Keratinocyte (primary cell): Measurements from ENCODE around the gene ALB. TPM values are rescaled to one million over a fixed set of nuclear protein-coding genes. Genes with fewer than 3 reads are reported as not detected.

ENCODE experiments used
- DNase-seq: peaks from one replicate; pipeline ENCODE4 v3.0.0-alpha.2; 2011; ENCODE audit warnings: low read depth, missing footprints, low spot score
- FAIRE-seq: peaks from 2 replicates; lab custom pipeline; 2011; peaks lifted over from hg19 to GRCh38; lab: Jason Lieb, UNC
- H2AFZ ChIP-seq: 2 replicates; pipeline ENCODE4 v1.6.0; 2012; ENCODE audit warnings: low read length, control low read depth, inconsistent platforms; ENCODE audit not compliant: control insufficient read depth
- H3K27ac ChIP-seq: 2 replicates; pipeline ENCODE4 v1.5.1; 2011; ENCODE audit warnings: low read length; ENCODE audit not compliant: control insufficient read depth, insufficient read depth
- H3K27me3 ChIP-seq: 3 replicates; pipeline ENCODE4 v1.6.0; 2011; ENCODE audit warnings: low read length; ENCODE audit not compliant: control insufficient read depth, insufficient read depth; ENCODE audit errors: extremely low read depth
- H3K36me3 ChIP-seq, 2 experiments: 2 replicates in 1 of 2; 3 replicates in 1 of 2; pipeline ENCODE4 v1.5.1; 2011; ENCODE audit warnings: low read length in 2 of 2, mild to moderate bottlenecking in 1 of 2; ENCODE audit not compliant: control insufficient read depth in 2 of 2, insufficient read depth in 2 of 2; ENCODE audit errors: extremely low read depth in 1 of 2
- H3K4me1 ChIP-seq: 3 replicates; pipeline ENCODE4 v1.5.1; 2011; ENCODE audit warnings: low read length; ENCODE audit not compliant: control insufficient read depth, insufficient read depth; ENCODE audit errors: extremely low read depth
- H3K4me2 ChIP-seq: 3 replicates; pipeline ENCODE4 v1.6.0; 2011; ENCODE audit warnings: low read depth, low read length; ENCODE audit not compliant: control insufficient read depth, insufficient read depth; ENCODE audit errors: extremely low read depth
- H3K4me3 ChIP-seq, 3 experiments: fragments of 200-600 bp in 1 of 3; sonication (generic) in 1 of 3; 2 replicates in 2 of 3; 3 replicates in 1 of 3; pipeline ENCODE4 v1.5.1; 2011 to 2016; ENCODE audit warnings: low read length in 3 of 3, mild to moderate bottlenecking in 3 of 3, control low read depth in 2 of 3, inconsistent platforms in 1 of 3, low read depth in 1 of 3, mixed read lengths in 1 of 3, mixed run types in 1 of 3, moderate library complexity in 1 of 3; ENCODE audit not compliant: control insufficient read depth in 2 of 3, insufficient read depth in 2 of 3; ENCODE audit errors: extremely low read depth in 1 of 3
- H3K79me2 ChIP-seq: 2 replicates; pipeline ENCODE4 v1.6.0; 2012; ENCODE audit warnings: low read length; ENCODE audit not compliant: control insufficient read depth, insufficient read depth
- H3K9ac ChIP-seq: 3 replicates; pipeline ENCODE4 v1.6.0; 2011; ENCODE audit warnings: low read length; ENCODE audit not compliant: control insufficient read depth, insufficient read depth; ENCODE audit errors: extremely low read depth
- H3K9me1 ChIP-seq: 3 replicates; pipeline ENCODE4 v1.6.0; 2011; ENCODE audit warnings: low read length; ENCODE audit not compliant: control insufficient read depth, insufficient read depth; ENCODE audit errors: extremely low read depth
- H3K9me3 ChIP-seq: 2 replicates; pipeline ENCODE4 v1.5.1; 2012; ENCODE audit warnings: low read depth, low read length; ENCODE audit not compliant: control insufficient read depth
- H4K20me1 ChIP-seq: 3 replicates; pipeline ENCODE4 v1.6.0; 2011; ENCODE audit warnings: low read length; ENCODE audit not compliant: control insufficient read depth, insufficient read depth; ENCODE audit errors: extremely low read depth
- CTCF ChIP-seq, 3 experiments: IDR thresholded peaks in 1 of 3; conservative IDR thresholded peaks in 1 of 3; optimal IDR thresholded peaks in 1 of 3; 2 replicates in 2 of 3; 3 replicates in 1 of 3; pipeline versions ENCODE3 to v1.5.1; 2011; ENCODE audit warnings: low read length in 3 of 3, mild to moderate bottlenecking in 3 of 3, moderate library complexity in 2 of 3, control low read depth in 1 of 3, inconsistent platforms in 1 of 3; ENCODE audit not compliant: insufficient read depth in 2 of 3; ENCODE audit errors: extremely low read depth in 1 of 3
- EZH2 ChIP-seq: IDR thresholded peaks from one replicate; pipeline ENCODE4 v1.6.1; 2012; ENCODE audit warnings: inconsistent platforms, mild to moderate bottlenecking, low read length, moderate library complexity
- dilution Hi-C: fragments of 300-500 bp; cut with MboI; formaldehyde crosslinking; loops from one replicate; pipeline ENCODE4 v1.7.0; 2020; ENCODE audit warnings: low sequenced_read_pairs; ENCODE audit not compliant: extremely low pct_ligation_motif_present
- polyA plus RNA-seq, 5 experiments: library from polyadenylated mRNA; depleted of rRNA in 3 of 5; stranded (reverse) in 3 of 5; stranded (forward) in 1 of 5; unstranded in 1 of 5; fragments of >200 nt; gene quantifications; 1 replicate in 1 of 5; 2 replicates in 3 of 5; 3 replicates in 1 of 5; pipeline versions ENCODE4 v1.2.1 to v1.2.3, GENCODE V29; 2011 to 2012; ENCODE audit warnings: missing spikeins in 2 of 5, low read depth in 1 of 5, low replicate concordance in 1 of 5

The ALB gene
- polyA plus RNA-seq, 1 donor (not counting 4 experiments of a cell fraction or from before 2014, with no cell fraction given) = not detected

- Histone ChIP-seq H3K4me1 (no peaks in the 10 kb centered on the region), H3K9me1 (no peaks in the 10 kb centered on the region), H2AFZ (no peak overlapping the region), H3K9ac (no peak overlapping the region), H3K27ac (no peak overlapping the region), H3K79me2 (no peaks in the 10 kb centered on the region), H3K4me2 (no peak overlapping the region), H4K20me1 (no peaks in the 10 kb centered on the region), H3K4me3 (no peak overlapping the region), H3K36me3 (no peaks in the 10 kb centered on the region), H3K9me3 (no peaks in the 10 kb centered on the region), H3K27me3 (peaks cover 3% of the 10 kb centered on the region)
- DNase-seq (no peak), FAIRE-seq (no peak)
- dilution Hi-C loops = no loop called here
- TF ChIP-seq CTCF (optimal IDR thresholded peaks at IDR 0.05 in 1 of 3, IDR thresholded peaks at IDR 0.05 in 1 of 3, conservative IDR thresholded peaks at IDR 0.05 in 1 of 3; ENCODE audit: extremely low read depth in 1 of 3, insufficient read depth in 2 of 3, low read length in 3 of 3) (no peak), EZH2 (no peak)
Measured at GRCh38 chr4:73392936-73393335, 11.2 kb upstream of the ALB start.

- FAIRE-seq = no peak
- Histone ChIP-seq H4K20me1 (no peaks in the 10 kb centered on the region), H3K4me2 (no peak overlapping the region), H3K4me1 (no peaks in the 10 kb centered on the region), H3K36me3 (no peaks in the 10 kb centered on the region), H3K9me1 (no peaks in the 10 kb centered on the region), H3K9me3 (no peaks in the 10 kb centered on the region), H3K4me3 (no peak overlapping the region), H2AFZ (no peak overlapping the region), H3K79me2 (no peaks in the 10 kb centered on the region), H3K27ac (no peak overlapping the region), H3K27me3 (no peaks in the 10 kb centered on the region), H3K9ac (no peak overlapping the region)
- dilution Hi-C loops = no loop called here
- no peak for DNase-seq
- no peak for TF ChIP-seq EZH2
- no peak for TF ChIP-seq CTCF (optimal IDR thresholded peaks at IDR 0.05 in 1 of 3, IDR thresholded peaks at IDR 0.05 in 1 of 3, conservative IDR thresholded peaks at IDR 0.05 in 1 of 3; ENCODE audit: extremely low read depth in 1 of 3, insufficient read depth in 2 of 3, low read length in 3 of 3)
Measured at GRCh38 chr4:73396304-73396703, 7.8 kb upstream of the ALB start.
